DOHH2 (cell line): Measurements from ENCODE around the gene ENOPH1.

Source experiments
- CTCF ChIP-seq: fragments of 200-600 bp; sonication (generic); IDR thresholded peaks from one replicate; pipeline ENCODE4 v1.5.1; 2014; ENCODE audit warnings: antibody characterized with exemption, mild to moderate bottlenecking, low read depth, low read length; ENCODE audit not compliant: poor library complexity, severe bottlenecking
- EZH2phosphoT487 ChIP-seq: fragments of 200-600 bp; sonication (generic); IDR thresholded peaks from 2 replicates; pipeline ENCODE4 v1.6.1; 2017; ENCODE audit warnings: borderline replicate concordance, mild to moderate bottlenecking, antibody characterized with exemption, low read length, moderate library complexity, mixed read lengths

- no peak for TF ChIP-seq CTCF
- no peak for TF ChIP-seq EZH2phosphoT487
Observed at GRCh38 chr4:82421796-82422560, 8.4 kb upstream of the ENOPH1 start.
